HUES64 (cell line): ENCODE data around the gene NOL3. TPM values are rescaled to one million over a fixed set of nuclear protein-coding genes. Genes with fewer than 3 reads are reported as not detected.
"Not testable (repeated sequence)": the region's sequence is repeated elsewhere in the genome, so short reads cannot be mapped to it uniquely, and the experiment has no call there.

Experiments
- H3K27ac ChIP-seq: 2 replicates; pipeline ENCODE4 v1.7.0; 2013; ENCODE audit warnings: low read depth, low read length, inconsistent platforms
- H3K27me3 ChIP-seq: 2 replicates; pipeline ENCODE4 v1.6.1; 2013; ENCODE audit warnings: mild to moderate bottlenecking, low read length; ENCODE audit not compliant: insufficient read depth
- H3K36me3 ChIP-seq: 2 replicates; pipeline ENCODE4 v1.6.1; 2013; ENCODE audit warnings: mild to moderate bottlenecking, low read length; ENCODE audit not compliant: insufficient read depth
- H3K4me1 ChIP-seq: 2 replicates; pipeline ENCODE4 v1.6.1; 2013; ENCODE audit warnings: mild to moderate bottlenecking, low read length, moderate library complexity; ENCODE audit not compliant: insufficient read depth
- H3K4me3 ChIP-seq: 2 replicates; pipeline ENCODE4 v1.5.1; 2013; ENCODE audit warnings: mild to moderate bottlenecking, low read length, moderate library complexity
- H3K9ac ChIP-seq: 2 replicates; pipeline ENCODE4 v1.6.1; 2013; ENCODE audit warnings: mild to moderate bottlenecking, low read depth, low read length
- H3K9me3 ChIP-seq: 2 replicates; pipeline ENCODE4 v1.6.1; 2013; ENCODE audit warnings: low read depth, low read length; ENCODE audit not compliant: insufficient read depth
- WGBS: fragments of 150-250, 120-280 bp; methylation state at CpG from one replicate; pipeline ENCODE4 v1.1.7; 2013; ENCODE audit warnings: missing lambda C conversion rate; 5-methylcytosine and 5-hydroxymethylcytosine counted together
- polyA plus RNA-seq, 2 experiments: library from polyadenylated mRNA; stranded (reverse); fragments of 50-300 nt; gene quantifications; one replicate each; pipeline ENCODE4 v1.2.3, GENCODE V29; 2013

NOL3 gene
- polyA plus RNA-seq (2013, experiment 1 of 2): 4.3 TPM
- polyA plus RNA-seq (2013, experiment 2 of 2): 5.1 TPM

GRCh38 chr16:67170168-67170948, at the start of gene NOL3:
Gene NOL3 (plus strand): TSS chr16:67170538.
- Histone ChIP-seq H3K27ac (no peak within 1 kb of the TSS), H3K27me3 (peaks cover 96% of the 10 kb centered on the region), H3K36me3 (no peaks in the 10 kb centered on the region), H3K9me3 (no peaks in the 10 kb centered on the region), H3K4me3 (peak within 1 kb of the TSS; percentile 59), H3K4me1 (peaks cover 12% of the 10 kb centered on the region), H3K9ac (peak within 1 kb of the TSS; percentile 55)
- 2% methylated on average over 43 of the region's 50 CpGs for WGBS

DNA sequence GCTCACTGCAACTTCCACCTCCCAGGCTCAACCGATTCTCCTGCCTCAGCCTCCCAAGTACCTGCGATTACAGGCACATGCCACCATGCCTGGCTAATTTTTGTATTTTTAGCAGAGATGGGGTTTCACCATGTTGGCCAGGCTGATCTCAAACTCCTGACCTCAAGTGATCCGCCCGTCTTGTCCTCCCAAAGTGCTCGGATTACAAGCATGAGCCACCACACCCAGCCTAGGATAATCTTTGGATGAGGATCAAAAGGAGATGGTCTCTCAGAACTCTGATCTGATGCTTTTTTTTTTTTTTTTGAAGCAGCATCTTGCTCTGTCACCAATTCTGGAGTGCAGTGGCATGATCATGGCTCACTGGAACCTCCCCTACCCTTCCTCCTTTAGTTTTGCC, 47.5 kb upstream of the NOL3 start:
- not testable (repeated sequence) for H3K27ac ChIP-seq, H3K9ac ChIP-seq, H3K4me1 ChIP-seq, H3K4me3 ChIP-seq, H3K9me3 ChIP-seq, H3K27me3 ChIP-seq
- WGBS: 92% methylated on average over 5 of the region's 5 CpGs
- H3K36me3 ChIP-seq: peaks cover 40% of the 10 kb centered on the region

- Histone ChIP-seq H3K9ac (no peak overlapping the region), H3K27me3 (no peaks in the 10 kb centered on the region), H3K36me3 (peaks cover 47% of the 10 kb centered on the region), H3K9me3 (no peaks in the 10 kb centered on the region), H3K27ac (no peak overlapping the region), H3K4me1 (no peaks in the 10 kb centered on the region), H3K4me3 (no peak overlapping the region)
These were observed 41.9 kb upstream of the NOL3 start for GRCh38 chr16:67128417-67128816.

- no peaks in the 10 kb centered on the region for H3K9me3 ChIP-seq
- H3K4me1 ChIP-seq: no peaks in the 10 kb centered on the region
- H3K4me3 ChIP-seq: no peak overlapping the region
- peaks cover 44% of the 10 kb centered on the region for H3K36me3 ChIP-seq
- no peaks in the 10 kb centered on the region for H3K27me3 ChIP-seq
- no peak overlapping the region for H3K9ac ChIP-seq
- H3K27ac ChIP-seq: no peak overlapping the region
- WGBS: 92% methylated on average over 3 of the region's 3 CpGs
These were observed 41.5 kb upstream of the NOL3 start for GRCh38 chr16:67128887-67129286.

DNA sequence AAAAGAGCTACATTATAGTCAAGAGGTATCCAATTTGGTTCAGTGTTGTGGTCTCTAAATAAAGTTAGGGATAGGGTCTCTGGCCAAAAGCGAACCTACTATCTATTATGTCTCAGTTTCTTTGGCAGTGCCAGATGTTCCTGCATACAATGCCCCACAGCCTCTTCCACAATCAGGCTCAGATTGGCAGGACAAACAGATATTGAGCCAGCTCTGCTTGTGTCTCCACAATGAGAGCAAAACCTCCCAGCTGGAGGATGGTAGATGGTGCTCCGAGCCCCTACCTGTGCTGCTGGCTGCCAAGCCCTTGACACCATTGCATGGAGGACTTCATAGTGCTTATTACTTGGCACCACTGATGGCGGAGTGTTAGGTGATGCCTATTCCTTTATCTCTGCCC, 40.9 kb upstream of the NOL3 start:
- Histone ChIP-seq H3K27me3 (no peaks in the 10 kb centered on the region), H3K9ac (no peak overlapping the region), H3K27ac (no peak overlapping the region), H3K9me3 (no peaks in the 10 kb centered on the region), H3K4me1 (no peaks in the 10 kb centered on the region), H3K36me3 (peaks cover 45% of the 10 kb centered on the region), H3K4me3 (no peak overlapping the region)
- 100% methylated on average over 3 of the region's 3 CpGs for WGBS

- Histone ChIP-seq H3K27me3 (no peaks in the 10 kb centered on the region), H3K36me3 (peaks cover 82% of the 10 kb centered on the region), H3K4me1 (no peaks in the 10 kb centered on the region), H3K4me3 (no peak overlapping the region), H3K9ac (no peak overlapping the region), H3K27ac (no peak overlapping the region), H3K9me3 (no peaks in the 10 kb centered on the region)
- 92% methylated on average over 3 of the region's 3 CpGs for WGBS
These were observed 32.7 kb upstream of the NOL3 start for GRCh38 chr16:67137605-67138004.

GRCh38 chr16:67141391-67141790, 28.9 kb upstream of the NOL3 start:
- peaks cover 87% of the 10 kb centered on the region for H3K36me3 ChIP-seq
- 97% methylated on average over 13 of the region's 13 CpGs for WGBS

DNA sequence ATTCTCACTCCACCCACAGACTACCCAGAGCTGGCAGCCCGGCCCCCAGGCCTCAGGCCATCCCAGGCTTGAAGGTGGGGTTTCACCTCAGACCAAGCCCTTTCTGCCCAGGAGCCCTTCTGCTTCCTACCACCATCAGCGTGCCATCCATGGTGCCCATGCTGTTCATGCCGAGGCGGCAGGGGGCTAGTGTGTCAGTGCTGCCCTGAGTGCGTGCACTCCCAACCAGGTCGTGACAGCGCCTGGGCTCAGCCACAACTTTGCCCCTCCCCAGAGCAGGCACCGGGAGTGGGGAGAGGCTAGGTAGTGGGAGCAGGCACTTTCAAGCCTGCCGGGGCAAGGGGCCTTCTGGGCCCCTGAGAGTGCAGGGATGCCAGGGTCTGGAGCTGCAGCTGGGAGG, 28.0 kb upstream of the NOL3 start:
- H3K36me3 ChIP-seq: peaks cover 88% of the 10 kb centered on the region
- H3K4me3 ChIP-seq: no peak overlapping the region
- WGBS: 93% methylated on average over 9 of the region's 9 CpGs
- no peaks in the 10 kb centered on the region for H3K4me1 ChIP-seq
- no peak overlapping the region for H3K9ac ChIP-seq
- no peaks in the 10 kb centered on the region for H3K27me3 ChIP-seq
- H3K9me3 ChIP-seq: no peaks in the 10 kb centered on the region
- no peak overlapping the region for H3K27ac ChIP-seq

More at GRCh38 chr16:67141391-67141790, 28.9 kb upstream of the NOL3 start:
- H3K9ac ChIP-seq: no peak overlapping the region
- no peaks in the 10 kb centered on the region for H3K4me1 ChIP-seq
- H3K4me3 ChIP-seq: no peak overlapping the region
- no peaks in the 10 kb centered on the region for H3K27me3 ChIP-seq
- no peak overlapping the region for H3K27ac ChIP-seq
- no peaks in the 10 kb centered on the region for H3K9me3 ChIP-seq

- WGBS: 82% methylated on average over 2 of the region's 2 CpGs
- H3K9me3 ChIP-seq: no peaks in the 10 kb centered on the region
- H3K27me3 ChIP-seq: peaks cover 7% of the 10 kb centered on the region
- no peak overlapping the region for H3K9ac ChIP-seq
- H3K36me3 ChIP-seq: peaks cover 81% of the 10 kb centered on the region
- H3K4me3 ChIP-seq: no peak overlapping the region
- no peaks in the 10 kb centered on the region for H3K4me1 ChIP-seq
- H3K27ac ChIP-seq: no peak overlapping the region
These were observed 25.4 kb upstream of the NOL3 start for GRCh38 chr16:67144943-67145342.

- H3K27ac ChIP-seq: no peak overlapping the region
- no peaks in the 10 kb centered on the region for H3K4me1 ChIP-seq
- peaks cover 73% of the 10 kb centered on the region for H3K36me3 ChIP-seq
- H3K4me3 ChIP-seq: no peak overlapping the region
- peaks cover 15% of the 10 kb centered on the region for H3K27me3 ChIP-seq
- no peaks in the 10 kb centered on the region for H3K9me3 ChIP-seq
- no peak overlapping the region for H3K9ac ChIP-seq
- WGBS: 98% methylated on average over 2 of the region's 2 CpGs
These were observed 24.6 kb upstream of the NOL3 start for GRCh38 chr16:67145746-67146145.

DNA sequence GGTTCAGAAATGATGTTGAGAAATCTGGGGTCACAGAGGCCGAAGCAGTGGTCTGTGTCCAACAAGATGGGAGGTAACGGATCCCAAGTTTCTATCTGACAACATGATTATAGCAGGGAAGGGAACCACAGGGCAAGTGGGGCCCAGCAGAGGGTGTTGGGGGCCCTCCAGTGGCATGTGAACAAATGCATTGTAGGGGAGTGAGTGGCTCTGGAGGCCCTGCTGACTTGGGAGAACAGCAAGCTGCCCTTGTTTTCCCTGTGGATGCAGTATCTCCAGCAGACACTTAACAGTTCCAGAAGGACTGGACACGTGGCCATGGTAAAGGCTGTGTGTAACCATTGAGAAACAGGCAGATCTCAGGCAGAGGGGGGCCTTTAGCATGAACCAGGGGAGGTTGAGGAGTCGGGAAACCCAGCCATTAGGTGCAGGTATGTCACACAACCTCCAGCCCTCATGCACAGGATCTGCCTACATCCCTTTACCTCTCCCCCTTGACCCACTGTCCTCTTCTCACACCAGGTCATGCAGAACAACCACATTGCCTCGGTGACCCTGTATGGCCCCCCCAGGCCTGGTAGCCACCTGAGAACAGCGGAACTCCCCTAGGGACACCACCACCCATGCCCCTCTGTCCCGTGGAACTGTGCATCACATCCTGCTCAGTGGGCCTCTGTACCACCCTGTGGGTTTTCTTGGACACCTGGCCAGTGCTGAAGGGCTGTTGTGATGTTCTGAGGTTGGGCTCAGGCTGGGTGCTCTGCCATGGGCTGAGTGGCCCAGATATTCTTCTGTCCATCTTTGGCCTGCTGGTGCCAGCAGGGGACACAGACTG, 23.6 kb upstream of the NOL3 start:
- Histone ChIP-seq H3K36me3 (peaks cover 63% of the 10 kb centered on the region), H3K9ac (no peak overlapping the region), H3K27ac (no peak overlapping the region), H3K9me3 (no peaks in the 10 kb centered on the region), H3K4me3 (no peak overlapping the region), H3K4me1 (no peaks in the 10 kb centered on the region), H3K27me3 (peaks cover 25% of the 10 kb centered on the region)
- 92% methylated on average over 7 of the region's 7 CpGs for WGBS
